ENCODE measurements around the gene CAPN15.
A peak's percentile ranks its signal among the peaks of the same experiment; 100 is the strongest.

CAPN15 gene

DNA sequence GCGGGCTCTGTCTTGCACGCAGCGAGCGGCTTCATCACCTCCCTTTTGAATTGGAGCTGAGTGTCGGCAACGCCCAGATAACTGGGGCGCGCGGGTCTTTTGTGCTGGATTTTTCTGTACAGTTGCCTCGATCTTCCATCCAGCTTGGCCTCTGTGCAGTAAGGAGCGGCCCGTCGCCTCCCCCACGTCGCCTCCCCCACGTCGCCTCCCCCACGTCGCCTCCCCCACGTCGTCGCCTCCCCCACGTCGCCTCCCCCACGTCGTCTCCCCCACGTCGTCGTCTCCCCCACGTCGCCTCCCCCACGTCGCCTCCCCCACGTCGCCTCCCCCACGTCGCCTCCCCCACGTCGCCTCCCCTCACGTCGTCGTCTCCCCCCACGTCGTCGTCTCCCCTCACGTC lies 17.0 kb downstream of the CAPN15 start:
- no peak for DNase-seq (ENCODE audit: low read depth)

- peak; percentile 50 for DNase-seq (ENCODE audit: low read depth)
Observed at GRCh38 chr16:546909-547770, 19.6 kb downstream of the CAPN15 start.

DNA sequence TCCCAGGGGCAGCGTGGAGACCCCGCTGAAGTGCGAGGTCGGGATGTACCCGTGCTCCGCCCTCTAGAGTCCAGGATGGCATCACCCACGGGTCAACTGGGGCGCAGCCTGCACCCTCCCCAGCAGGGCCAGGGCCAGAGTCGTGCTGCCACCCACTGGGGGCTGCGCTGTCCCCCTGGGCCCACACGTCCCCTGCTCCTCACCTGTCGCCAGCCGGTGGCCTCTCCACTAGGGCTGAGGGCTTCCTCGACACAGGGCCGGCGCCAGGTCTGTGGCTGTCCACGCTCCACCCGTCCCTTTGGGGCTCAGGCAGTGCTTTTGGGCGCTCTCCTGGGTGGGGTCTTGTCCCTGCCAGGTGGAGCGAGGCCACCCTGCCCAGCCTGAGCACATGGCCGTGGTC lies 21.1 kb downstream of the CAPN15 start:
- no peak for DNase-seq (ENCODE audit: low read depth)

DNA sequence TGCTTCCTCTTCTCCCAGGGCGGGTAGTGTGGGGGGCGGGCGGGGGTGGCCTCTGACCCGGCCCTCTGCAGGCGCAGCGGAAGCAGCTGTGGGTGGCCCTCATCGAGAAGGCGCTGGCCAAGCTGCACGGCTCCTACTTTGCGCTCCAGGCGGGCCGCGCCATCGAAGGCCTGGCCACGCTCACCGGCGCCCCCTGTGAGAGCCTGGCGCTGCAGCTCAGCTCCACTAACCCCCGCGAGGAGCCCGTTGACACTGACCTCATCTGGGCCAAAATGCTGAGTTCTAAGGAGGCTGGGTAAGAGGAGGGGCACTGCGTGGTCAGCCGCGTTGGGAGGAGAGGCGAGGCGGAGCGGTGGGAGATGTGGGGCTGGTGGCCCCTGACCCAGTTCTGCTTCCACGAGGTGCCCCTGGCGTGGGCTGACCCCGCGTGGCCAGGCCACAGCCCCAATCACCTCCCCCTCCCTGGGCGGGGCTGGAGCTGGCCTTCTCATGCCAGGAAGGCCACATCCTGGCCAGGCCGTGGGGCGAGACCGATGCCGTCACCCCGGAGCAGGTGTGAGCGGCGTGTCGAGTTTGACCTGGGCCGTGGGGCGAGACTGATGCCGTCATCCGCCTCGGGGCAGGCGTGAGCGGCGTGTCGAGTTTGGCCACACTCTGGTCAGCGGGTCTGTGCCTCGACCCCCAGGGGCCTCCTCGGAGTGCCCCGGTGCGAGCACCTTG lies 22.2 kb downstream of the CAPN15 start:
- DNase-seq (ENCODE audit: low read depth), result no peak

DNA sequence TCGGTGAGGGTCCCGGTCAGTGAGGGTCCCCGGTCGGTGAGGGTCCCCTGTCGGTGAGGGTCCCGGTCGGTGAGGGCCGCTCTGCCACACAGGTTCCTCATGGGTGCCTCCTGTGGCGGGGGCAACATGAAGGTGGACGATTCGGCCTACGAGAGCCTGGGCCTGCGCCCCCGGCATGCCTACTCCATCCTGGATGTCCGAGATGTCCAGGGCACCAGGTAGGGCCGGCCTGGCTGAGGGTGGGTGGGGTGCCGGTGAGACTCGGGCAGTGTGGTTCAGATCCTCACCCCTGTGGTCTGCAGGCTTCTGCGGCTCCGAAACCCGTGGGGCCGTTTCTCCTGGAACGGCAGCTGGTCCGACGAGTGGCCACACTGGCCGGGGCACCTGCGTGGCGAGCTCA lies 23.7 kb downstream of the CAPN15 start:
- no peak for DNase-seq (ENCODE audit: low read depth)

GRCh38 chr16:552171-552570 lies 24.7 kb downstream of the CAPN15 start:
- no peak for DNase-seq (ENCODE audit: low read depth)

DNA sequence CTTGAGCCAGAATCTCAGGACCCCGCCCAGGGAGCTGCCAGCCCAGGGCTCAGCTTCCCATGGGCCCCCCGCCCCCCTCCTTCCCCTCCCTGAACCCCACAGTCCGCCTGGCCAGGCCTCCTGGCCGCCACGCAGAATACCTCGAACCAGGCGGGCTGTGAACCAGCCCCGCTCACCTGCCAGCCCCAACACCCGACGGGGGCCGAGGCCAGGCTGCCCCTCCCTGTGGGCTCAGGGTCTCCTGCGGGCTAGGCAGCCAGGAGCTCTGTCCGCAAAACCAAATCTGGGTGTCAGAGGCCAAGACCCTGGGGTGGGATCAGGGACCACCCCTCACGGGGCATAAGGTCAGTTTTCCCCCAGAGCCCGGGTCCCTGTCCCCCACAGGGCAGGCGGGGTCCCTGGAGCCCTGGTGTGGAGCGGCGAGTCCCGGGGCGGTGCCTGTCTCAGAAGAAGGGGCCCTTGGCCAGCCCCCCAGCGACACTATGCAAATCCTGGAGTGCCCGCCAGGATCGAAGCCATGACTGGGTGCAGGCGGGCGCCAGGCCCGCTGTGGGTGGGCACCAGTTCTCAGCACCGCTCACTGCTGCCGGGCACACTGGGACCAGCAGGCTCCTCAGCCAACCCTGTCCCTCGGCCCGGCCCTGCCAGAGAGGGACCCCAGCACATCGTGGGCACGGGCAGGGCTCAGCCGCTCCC lies 26.2 kb downstream of the CAPN15 start:
- no peak for DNase-seq (ENCODE audit: low read depth)

GRCh38 chr16:554297-554621 lies 26.7 kb downstream of the CAPN15 start:
- no peak for DNase-seq (ENCODE audit: low read depth)

- peak; percentile 90 for DNase-seq (ENCODE audit: low read depth)
Observed at GRCh38 chr16:554640-555365, 27.3 kb downstream of the CAPN15 start.

- DNase-seq (ENCODE audit: low read depth), result no peak
Observed at GRCh38 chr16:555528-556473, 28.3 kb downstream of the CAPN15 start.

GRCh38 chr16:556474-557173 lies 29.1 kb downstream of the CAPN15 start:
- DNase-seq (ENCODE audit: low read depth), result no peak

GRCh38 chr16:557463-558297 lies 30.2 kb downstream of the CAPN15 start:
- no peak for DNase-seq (ENCODE audit: low read depth)

GRCh38 chr16:558298-559020 lies 30.9 kb downstream of the CAPN15 start:
- no peak for DNase-seq (ENCODE audit: low read depth)

- DNase-seq (ENCODE audit: low read depth), result no peak
Observed at GRCh38 chr16:559021-559380, 31.5 kb downstream of the CAPN15 start.

DNA sequence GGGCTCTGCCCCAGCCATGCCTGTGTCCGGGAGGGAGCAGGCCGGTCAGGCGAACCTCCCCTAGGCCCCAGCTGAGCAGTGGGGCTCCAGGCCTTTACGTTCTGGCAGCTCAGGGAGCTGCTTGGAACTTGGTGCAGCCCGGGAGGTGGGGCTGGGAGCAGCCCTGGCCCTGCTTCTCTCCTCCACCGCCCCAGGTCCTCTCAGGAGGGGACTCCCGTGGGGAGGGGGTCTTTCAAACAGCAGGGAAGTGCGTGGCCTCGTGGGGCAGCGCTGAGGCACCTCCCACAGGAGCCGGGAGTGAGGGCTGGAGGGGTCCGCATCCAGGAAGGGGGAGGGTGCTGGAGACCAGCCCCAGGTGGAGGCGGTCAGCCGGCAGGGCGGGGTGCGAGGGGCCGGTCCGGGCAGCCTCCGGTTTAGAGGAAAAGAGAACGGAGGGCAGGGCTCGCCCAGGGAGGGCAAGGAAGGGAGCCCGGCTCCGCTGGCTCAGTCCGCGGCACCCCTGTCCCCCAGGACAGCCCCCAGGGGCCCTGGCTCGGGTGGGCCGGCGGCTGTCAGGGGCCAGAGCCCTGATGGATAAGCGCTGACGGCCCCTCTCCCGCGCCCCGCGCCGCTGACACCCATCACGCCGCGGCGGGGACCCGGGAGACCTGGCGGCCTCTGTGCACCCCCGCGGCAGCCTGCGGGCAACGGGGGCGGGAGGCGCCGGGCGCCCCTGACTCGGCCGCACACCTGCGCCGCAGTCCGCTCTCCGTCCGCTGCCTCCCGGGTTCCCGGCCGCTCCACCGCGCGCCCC lies 32.1 kb downstream of the CAPN15 start:
- no peak for DNase-seq (ENCODE audit: low read depth)

DNA sequence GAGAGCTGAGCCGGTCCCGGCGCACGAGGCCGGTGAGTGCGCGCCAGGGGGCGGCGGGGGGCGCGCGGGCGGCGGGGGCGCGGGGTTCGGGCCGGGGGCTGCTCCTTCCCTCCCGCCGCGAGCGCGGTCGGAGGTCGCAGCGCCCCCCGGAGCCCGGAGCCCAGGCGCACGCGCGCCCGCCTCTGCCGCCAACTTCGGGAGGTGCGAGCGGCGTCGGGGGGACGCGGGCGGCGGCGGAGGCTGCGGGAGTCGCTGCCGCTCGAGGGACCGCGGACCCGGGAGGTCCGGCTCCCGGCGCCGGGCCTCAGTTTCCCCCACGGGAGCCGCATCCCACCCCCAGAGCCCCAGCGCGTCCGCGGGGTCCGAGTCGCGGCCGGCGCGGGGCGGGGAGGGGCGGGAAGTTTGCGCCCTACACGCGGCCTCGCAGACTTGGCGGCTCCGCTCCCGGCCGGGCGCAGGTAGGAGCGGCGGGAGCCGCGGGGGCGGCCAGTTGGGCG lies 32.7 kb downstream of the CAPN15 start, which contains the start of gene PRR35:
PRR35 (plus strand) TSS at position 191 of the 497 bp plus-strand sequence. CDS start 2,901 bp downstream, outside the sequence.
- DNase-seq (ENCODE audit: low read depth), result no peak

- DNase-seq (ENCODE audit: low read depth), result no peak
Observed at GRCh38 chr16:560701-561412, 33.3 kb downstream of the CAPN15 start.
